GM12878 (cell line): ENCODE measurements around the gene KCNN3. TPM values are rescaled to one million over a fixed set of nuclear protein-coding genes. Genes with fewer than 3 reads are reported as not detected.

Experiments
- ATAC-seq: fragments of 200-7000 bp; cut with Tn5 transposase; 3 replicates; pipeline ENCODE4 v1.9.1; 2020; ENCODE audit warnings: mild to moderate bottlenecking, moderate library complexity
- BruUV-seq: library from RNA; stranded (reverse); fragments of 400-500 nt; replicated peaks from 2 replicates; lab custom pipeline; 2021; lab: Mats Ljungman, UMichigan
- CTCF ChIA-PET: fragments of 300-600 bp; sonication (Branson Sonifier 250); formaldehyde crosslinking; extraction: SDS; loops from one replicate; lab custom pipeline; 2021; ENCODE audit warnings: inconsistent platforms; lab: Yijun Ruan, JAX
- POLR2A ChIA-PET: fragments of 350-600 bp; formaldehyde crosslinking; extraction: SDS; loops from one replicate; lab custom pipeline; 2021; ENCODE audit warnings: inconsistent platforms; lab: Charles Lee
- RAD21 ChIA-PET: fragments of 300-600 bp; sonication (Branson Sonifier 250); formaldehyde crosslinking; loops from one replicate; lab custom pipeline; 2023; ENCODE audit warnings: antibody characterized with exemption; ENCODE audit not compliant: unreplicated experiment; lab: Charles Lee
- SMC1A ChIA-PET: fragments of 300-600 bp; sonication (Branson Sonifier 250); formaldehyde crosslinking; loops from one replicate; lab custom pipeline; 2023; ENCODE audit not compliant: unreplicated experiment, uncharacterized antibody; lab: Charles Lee
- DNase-seq: peaks from one replicate; pipeline ENCODE4 v3.0.0-alpha.2; 2011; ENCODE audit warnings: low read depth, low spot score
- FAIRE-seq: peaks from 3 replicates; lab custom pipeline; 2011; peaks lifted over from hg19 to GRCh38; lab: Jason Lieb, UNC
- H2AFZ ChIP-seq: 2 replicates; pipeline ENCODE4 v1.6.0; 2011; ENCODE audit warnings: low read depth, low read length, control low read depth; ENCODE audit not compliant: control insufficient read depth
- H3K27ac ChIP-seq: 2 replicates; pipeline ENCODE4 v1.5.1; 2011; ENCODE audit warnings: control low read depth; ENCODE audit not compliant: control insufficient read depth, insufficient read depth
- H3K27me3 ChIP-seq, 2 experiments: replicated peaks in 1 of 2; 2 replicates each; pipeline versions ENCODE4 v1.6.0 to v1.6.1; 2011; ENCODE audit warnings: low read length in 1 of 2; ENCODE audit not compliant: control insufficient read depth in 2 of 2, insufficient read depth in 2 of 2
- H3K36me3 ChIP-seq, 2 experiments: 2 replicates each; pipeline ENCODE4 v1.5.1; 2011; ENCODE audit warnings: low read length in 1 of 2; ENCODE audit not compliant: control insufficient read depth in 2 of 2, insufficient read depth in 2 of 2
- H3K4me1 ChIP-seq: 2 replicates; pipeline ENCODE4 v1.6.1; 2011; ENCODE audit warnings: mild to moderate bottlenecking, low read length, moderate library complexity, mixed read lengths; ENCODE audit not compliant: control insufficient read depth, insufficient read depth
- H3K4me2 ChIP-seq: 2 replicates; pipeline ENCODE4 v1.6.0; 2011; ENCODE audit warnings: control low read depth; ENCODE audit not compliant: control insufficient read depth, insufficient read depth
- H3K4me3 ChIP-seq: fragments of 200-600 bp; sonication (generic); 2 replicates; pipeline ENCODE4 v1.5.1; 2016
- H3K79me2 ChIP-seq: 2 replicates; pipeline ENCODE4 v1.6.0; 2011; ENCODE audit warnings: low read length; ENCODE audit not compliant: control insufficient read depth, insufficient read depth
- H3K9ac ChIP-seq: 2 replicates; pipeline ENCODE4 v1.8.0; 2011; ENCODE audit warnings: low read length, control low read depth, mixed read lengths; ENCODE audit not compliant: control insufficient read depth, insufficient read depth
- H3K9me3 ChIP-seq: replicated peaks from 3 replicates; pipeline ENCODE4 v1.5.1; 2011; ENCODE audit warnings: mild to moderate bottlenecking, low read length; ENCODE audit not compliant: control insufficient read depth, insufficient read depth
- H4K20me1 ChIP-seq: 2 replicates; pipeline ENCODE4 v1.6.0; 2011; ENCODE audit not compliant: control insufficient read depth, insufficient read depth
- EP300 ChIP-seq, 2 experiments: fragments of 150-350 bp in 1 of 2; IDR thresholded peaks; 2 replicates each; pipeline ENCODE4 v1.6.1; 2011 to 2012; ENCODE audit warnings: low read depth in 2 of 2, low read length in 2 of 2, borderline replicate concordance in 1 of 2, improper control_type of control experiment in 1 of 2, inconsistent platforms in 1 of 2; ENCODE audit not compliant: control insufficient read depth in 1 of 2
- ESRRA ChIP-seq: IDR thresholded peaks from 2 replicates; pipeline ENCODE4 v1.6.1; 2012; ENCODE audit warnings: mild to moderate bottlenecking, low read length, improper control_type of control experiment
- FOXK2 ChIP-seq: fragments of 450-650 bp; IDR thresholded peaks from 2 replicates; pipeline ENCODE4 v1.6.1; 2017; ENCODE audit warnings: mild to moderate bottlenecking, moderate library complexity
- FOXM1 ChIP-seq: IDR thresholded peaks from 2 replicates; pipeline ENCODE4 v1.6.1; 2012; ENCODE audit warnings: low read depth, mild to moderate bottlenecking, inconsistent platforms, low read length, moderate library complexity
- KAT2A ChIP-seq: conservative IDR thresholded peaks from 2 replicates; pipeline ENCODE4 v1.6.1; 2011; ENCODE audit warnings: low read depth, low read length; ENCODE audit not compliant: control insufficient read depth
- KLF5 ChIP-seq: fragments of 450-650 bp; IDR thresholded peaks from 2 replicates; pipeline ENCODE4 v1.6.1; 2014; ENCODE audit warnings: mild to moderate bottlenecking; ENCODE audit not compliant: partially characterized antibody
- NFIC ChIP-seq: IDR thresholded peaks from 2 replicates; pipeline ENCODE4 v1.6.1; 2012; ENCODE audit warnings: low read depth, mild to moderate bottlenecking, inconsistent platforms, low read length, moderate library complexity
- RAD21 ChIP-seq: IDR thresholded peaks from 2 replicates; pipeline ENCODE4 v1.6.1; 2011; ENCODE audit warnings: mild to moderate bottlenecking, low read depth, low read length, moderate library complexity; ENCODE audit not compliant: insufficient read depth
- RBBP5 ChIP-seq: fragments of 200-600 bp; sonication (generic); conservative IDR thresholded peaks from 2 replicates; pipeline ENCODE4 v1.6.1; 2016
- STAT3 ChIP-seq: IDR thresholded peaks from 2 replicates; pipeline ENCODE4 v1.6.1; 2011; ENCODE audit warnings: low read depth, low read length, improper control_type of control experiment
- ZSCAN29 ChIP-seq: fragments of 450-650 bp; IDR thresholded peaks from 2 replicates; pipeline ENCODE4 v1.6.1; 2017; ENCODE audit warnings: mild to moderate bottlenecking, moderate library complexity
- WGBS: methylation state at CpG from one replicate; pipeline ENCODE4 v1.1.6; 2016; ENCODE audit warnings: low lambda C conversion rate; ENCODE audit not compliant: insufficient replicate concordance, insufficient coverage; ENCODE audit errors: missing lambda C conversion rate; 5-methylcytosine and 5-hydroxymethylcytosine counted together
- in situ Hi-C: fragments of 300-500 bp; cut with MboI; formaldehyde crosslinking; loops from 9 replicates; pipeline ENCODE4 v1.14.3; 2018; ENCODE audit warnings: mixed read lengths
- intact Hi-C: fragments of 100-400 bp; cut with micrococcal nuclease; formaldehyde crosslinking; loops from one replicate; pipeline ENCODE4 v1.14.2; 2022; ENCODE audit not compliant: unreplicated experiment
- polyA plus RNA-seq, 11 experiments: library from polyadenylated mRNA; depleted of rRNA in 4 of 11; unstranded in 6 of 11; stranded (reverse) in 5 of 11; fragments of >200 nt; fragmentation: Nextera tagmentation in 4 of 11; fragmentation: Illumina TruSeq in 1 of 11; extraction: Ambion mirVana in 4 of 11; extraction: Trizol in 1 of 11; gene quantifications; 1 replicate in 1 of 11; 2 replicates in 10 of 11; pipeline versions ENCODE4 v1.2.1 to v1.2.3, GENCODE V29; 2011 to 2016; ENCODE audit warnings: inconsistent platforms in 2 of 11, missing spikeins in 2 of 11, low read depth in 1 of 11
- total RNA-seq, 4 experiments: library from RNA; depleted of rRNA in 3 of 4; stranded (reverse); fragments of >200 nt in 3 of 4; fragmentation: Illumina TruSeq in 1 of 4; extraction: Trizol in 1 of 4; gene quantifications; 2 replicates each; pipeline versions ENCODE4 v1.2.1 to v1.2.3, GENCODE V29; 2013 to 2021
- TF ChIP-seq, protein P1 (sequence below): fragments of 450-650 bp; IDR thresholded peaks from 2 replicates; pipeline ENCODE4 v1.6.1; 2017; ENCODE audit warnings: mild to moderate bottlenecking, moderate library complexity
- TF ChIP-seq, protein P2 (sequence below): fragments of 450-650 bp; IDR thresholded peaks from 2 replicates; pipeline ENCODE4 v1.6.1; 2018; ENCODE audit warnings: borderline replicate concordance, mild to moderate bottlenecking; ENCODE audit not compliant: partially characterized antibody
- TF ChIP-seq, protein P3 (sequence below): IDR thresholded peaks from 2 replicates; pipeline ENCODE4 v1.6.1; 2012; ENCODE audit warnings: low read depth, low read length, improper control_type of control experiment

Gene KCNN3
- total and polyA plus RNA-seq, 10 of the 15 experiments (the other 5 are each of a cell fraction or from before 2014, with no cell fraction given) = 3.5 to 26.4 (median 14.9) TPM

DNA sequence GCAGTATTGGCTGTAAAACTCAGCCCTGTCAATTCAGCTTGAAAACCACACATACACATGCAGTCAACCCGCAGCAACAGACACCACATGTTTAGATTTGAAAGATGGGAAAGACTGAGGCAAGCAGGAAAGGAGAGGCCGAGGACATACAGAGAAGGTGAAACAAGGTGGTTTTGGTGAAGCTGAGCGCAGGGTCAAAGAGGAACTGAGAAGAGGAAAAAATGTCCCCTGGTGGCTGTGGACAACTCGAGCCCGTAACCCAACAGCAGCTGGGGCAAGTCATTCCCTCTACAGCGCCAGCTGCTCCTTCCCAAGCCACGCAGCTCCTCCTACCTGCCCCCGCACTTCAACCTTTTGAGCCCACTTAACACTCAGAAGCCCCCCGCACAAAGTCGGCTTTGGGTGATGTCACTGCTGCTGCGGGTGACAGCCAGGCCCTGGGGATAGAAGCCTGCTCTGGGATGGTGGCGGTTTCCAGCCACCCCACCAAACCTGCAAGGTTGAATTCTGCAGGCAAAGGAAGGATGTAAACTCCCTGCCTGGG, 63.0 kb downstream of the KCNN3 start:
- POLR2A ChIA-PET = interaction anchor here (1.1 to 2.3 kb wide), 3 partner anchors 16 to 63 kb away, joined by 4 to 12 read pairs (median 8); partner anchors contain the start of gene KCNN3
- peak; percentile 74 for DNase-seq
- in situ Hi-C loops = no loop called here
- TF ChIP-seq EP300 (IDR thresholded peaks at IDR 0.05; ENCODE audit: borderline replicate concordance in 1 of 2, control insufficient read depth in 1 of 2, low read depth in 2 of 2, low read length in 2 of 2) (peak; percentile 63 to 77), FOXK2 (no peak), KLF5 (no peak), ZSCAN29 (no peak), FOXM1 (peak; percentile 94), STAT3 (no peak), ESRRA (peak; percentile 44; the same call in 1 of the 2 replicates), RBBP5 (no peak), KAT2A (no peak), NFIC (peak; percentile 88), RAD21 (peak; percentile 25; the same call in 1 of the 2 replicates)
- TF ChIP-seq, protein P1, sequence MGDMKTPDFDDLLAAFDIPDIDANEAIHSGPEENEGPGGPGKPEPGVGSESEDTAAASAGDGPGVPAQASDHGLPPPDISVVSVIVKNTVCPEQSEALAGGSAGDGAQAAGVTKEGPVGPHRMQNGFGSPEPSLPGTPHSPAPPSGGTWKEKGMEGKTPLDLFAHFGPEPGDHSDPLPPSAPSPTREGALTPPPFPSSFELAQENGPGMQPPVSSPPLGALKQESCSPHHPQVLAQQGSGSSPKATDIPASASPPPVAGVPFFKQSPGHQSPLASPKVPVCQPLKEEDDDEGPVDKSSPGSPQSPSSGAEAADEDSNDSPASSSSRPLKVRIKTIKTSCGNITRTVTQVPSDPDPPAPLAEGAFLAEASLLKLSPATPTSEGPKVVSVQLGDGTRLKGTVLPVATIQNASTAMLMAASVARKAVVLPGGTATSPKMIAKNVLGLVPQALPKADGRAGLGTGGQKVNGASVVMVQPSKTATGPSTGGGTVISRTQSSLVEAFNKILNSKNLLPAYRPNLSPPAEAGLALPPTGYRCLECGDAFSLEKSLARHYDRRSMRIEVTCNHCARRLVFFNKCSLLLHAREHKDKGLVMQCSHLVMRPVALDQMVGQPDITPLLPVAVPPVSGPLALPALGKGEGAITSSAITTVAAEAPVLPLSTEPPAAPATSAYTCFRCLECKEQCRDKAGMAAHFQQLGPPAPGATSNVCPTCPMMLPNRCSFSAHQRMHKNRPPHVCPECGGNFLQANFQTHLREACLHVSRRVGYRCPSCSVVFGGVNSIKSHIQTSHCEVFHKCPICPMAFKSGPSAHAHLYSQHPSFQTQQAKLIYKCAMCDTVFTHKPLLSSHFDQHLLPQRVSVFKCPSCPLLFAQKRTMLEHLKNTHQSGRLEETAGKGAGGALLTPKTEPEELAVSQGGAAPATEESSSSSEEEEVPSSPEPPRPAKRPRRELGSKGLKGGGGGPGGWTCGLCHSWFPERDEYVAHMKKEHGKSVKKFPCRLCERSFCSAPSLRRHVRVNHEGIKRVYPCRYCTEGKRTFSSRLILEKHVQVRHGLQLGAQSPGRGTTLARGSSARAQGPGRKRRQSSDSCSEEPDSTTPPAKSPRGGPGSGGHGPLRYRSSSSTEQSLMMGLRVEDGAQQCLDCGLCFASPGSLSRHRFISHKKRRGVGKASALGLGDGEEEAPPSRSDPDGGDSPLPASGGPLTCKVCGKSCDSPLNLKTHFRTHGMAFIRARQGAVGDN = peak; percentile 60
- TF ChIP-seq, protein P2, sequence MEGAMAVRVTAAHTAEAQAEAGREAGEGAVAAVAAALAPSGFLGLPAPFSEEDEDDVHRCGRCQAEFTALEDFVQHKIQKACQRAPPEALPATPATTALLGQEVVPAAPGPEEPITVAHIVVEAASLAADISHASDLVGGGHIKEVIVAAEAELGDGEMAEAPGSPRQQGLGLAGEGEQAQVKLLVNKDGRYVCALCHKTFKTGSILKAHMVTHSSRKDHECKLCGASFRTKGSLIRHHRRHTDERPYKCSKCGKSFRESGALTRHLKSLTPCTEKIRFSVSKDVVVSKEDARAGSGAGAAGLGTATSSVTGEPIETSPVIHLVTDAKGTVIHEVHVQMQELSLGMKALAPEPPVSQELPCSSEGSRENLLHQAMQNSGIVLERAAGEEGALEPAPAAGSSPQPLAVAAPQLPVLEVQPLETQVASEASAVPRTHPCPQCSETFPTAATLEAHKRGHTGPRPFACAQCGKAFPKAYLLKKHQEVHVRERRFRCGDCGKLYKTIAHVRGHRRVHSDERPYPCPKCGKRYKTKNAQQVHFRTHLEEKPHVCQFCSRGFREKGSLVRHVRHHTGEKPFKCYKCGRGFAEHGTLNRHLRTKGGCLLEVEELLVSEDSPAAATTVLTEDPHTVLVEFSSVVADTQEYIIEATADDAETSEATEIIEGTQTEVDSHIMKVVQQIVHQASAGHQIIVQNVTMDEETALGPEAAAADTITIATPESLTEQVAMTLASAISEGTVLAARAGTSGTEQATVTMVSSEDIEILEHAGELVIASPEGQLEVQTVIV = no peak
- TF ChIP-seq, protein P3, sequence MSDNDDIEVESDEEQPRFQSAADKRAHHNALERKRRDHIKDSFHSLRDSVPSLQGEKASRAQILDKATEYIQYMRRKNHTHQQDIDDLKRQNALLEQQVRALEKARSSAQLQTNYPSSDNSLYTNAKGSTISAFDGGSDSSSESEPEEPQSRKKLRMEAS = peak; percentile 65; the same call in 1 of the 2 replicates

More for the DNA sequence above, 63.0 kb downstream of the KCNN3 start:
- SMC1A ChIA-PET = interaction anchor here (0.8 to 7.2 kb wide), 20 partner anchors 10 to 247 kb away, joined by 3 to 75 read pairs (median 5); no protein-coding TSS in a partner anchor
- Histone ChIP-seq H3K27ac (peak overlapping the region; percentile 50), H3K4me3 (peak overlapping the region; percentile 14; the same call in 1 of the 2 replicates), H3K4me2 (peak overlapping the region; percentile 60), H3K4me1 (peaks cover 49% of the 10 kb centered on the region), H3K79me2 (peaks cover 7% of the 10 kb centered on the region), H3K9ac (peak overlapping the region; percentile 35; the same call in 1 of the 2 replicates), H2AFZ (no peak overlapping the region; the same call in 1 of the 2 replicates), H3K27me3 (no peaks in the 10 kb centered on the region), H3K9me3 (no peaks in the 10 kb centered on the region), H3K36me3 (peaks cover 3 to 8% of the 10 kb centered on the region in 2 experiments; a peak in 2 of 4 replicates), H4K20me1 (no peaks in the 10 kb centered on the region)
- no TSS peak for BruUV-seq
- peak; percentile 90 for FAIRE-seq
- RAD21 ChIA-PET = interaction anchor here (0.9 to 6.2 kb wide), 9 partner anchors 13 to 247 kb away, joined by 3 to 66 read pairs (median 6); partner anchors contain the start of gene KCNN3
- CTCF ChIA-PET = interaction anchor here (0.7 to 3.3 kb wide), 14 partner anchors 10 to 69 kb away, joined by 3 to 17 read pairs (median 5); no protein-coding TSS in a partner anchor
- peak; percentile 89 for ATAC-seq
- 3% methylated on average over 12 of the region's 12 CpGs for WGBS
- intact Hi-C loops = loop anchor here (1.0 kb wide), 1 partner anchor 53 kb away; no protein-coding TSS in a partner anchor
